Ascending aorta (tissue), 2 donors: ENCODE results near the gene NEK6. TPM values are rescaled to one million over a fixed set of nuclear protein-coding genes. Genes with fewer than 3 reads are reported as not detected.

Experiments used
- DNase-seq, 2 donors: peaks; one replicate each; pipeline ENCODE4 v3.0.0-alpha.2; 2019; ENCODE audit warnings: low spot score in 2 of 2
- H3K27ac ChIP-seq, 2 donors: fragments of 200-600 bp; sonication (generic); one replicate each; pipeline ENCODE4 v1.5.1; 2016 to 2017; ENCODE audit warnings: mild to moderate bottlenecking in 1 of 2
- H3K27me3 ChIP-seq: fragments of 200-600 bp; sonication (generic); one replicate; pipeline ENCODE4 v1.5.1; 2017
- H3K36me3 ChIP-seq, 2 donors: fragments of 200-600 bp; sonication (generic); one replicate each; pipeline ENCODE4 v1.5.1; 2016
- H3K4me1 ChIP-seq, 2 donors: fragments of 200-600 bp; sonication (generic); one replicate each; pipeline ENCODE4 v1.5.1; 2016 to 2017; ENCODE audit warnings: mild to moderate bottlenecking in 1 of 2
- H3K4me3 ChIP-seq, 2 donors: fragments of 200-600 bp; sonication (generic); one replicate each; pipeline ENCODE4 v1.5.1; 2016 to 2017; ENCODE audit warnings: mild to moderate bottlenecking in 1 of 2
- H3K9me3 ChIP-seq, 2 donors: fragments of 200-600 bp; sonication (generic); one replicate each; pipeline ENCODE4 v1.5.1; 2016
- CTCF ChIP-seq, 3 experiments: fragments of 200-600 bp in 2 of 3; fragments of 450-650 bp in 1 of 3; sonication (generic) in 2 of 3; IDR thresholded peaks; one replicate each; pipeline ENCODE4 v1.5.1; 2016 to 2019; ENCODE audit warnings: antibody characterized with exemption in 3 of 3, mild to moderate bottlenecking in 1 of 3, moderate library complexity in 1 of 3
- intact Hi-C: fragments of 100-400 bp; cut with DNase I; formaldehyde crosslinking; loops from one replicate; pipeline ENCODE4 v1.15.1; 2023
- total RNA-seq: library from RNA; depleted of rRNA; stranded (reverse); fragments of >200 nt; gene quantifications from one replicate; pipeline ENCODE4 v1.1.0, GENCODE V29; 2016

Gene NEK6
- total RNA-seq, 1 donor from 2014 or later, result 6.7 TPM

GRCh38 chr9:124292696-124293593 is 35.2 kb downstream of the NEK6 start:
- H3K4me3 ChIP-seq, result no peak overlapping the region
- H3K4me1 ChIP-seq, result peaks cover 20 to 44% of the 10 kb centered on the region in 2 donors
- H3K9me3 ChIP-seq, result no peaks in the 10 kb centered on the region
- no peak for DNase-seq
- no peak overlapping the region for H3K27ac ChIP-seq
- intact Hi-C loops, result loop anchor here (1.0 kb wide), 1 partner anchor 166 kb away; no protein-coding TSS in a partner anchor
- no peaks in the 10 kb centered on the region for H3K27me3 ChIP-seq
- TF ChIP-seq CTCF (IDR thresholded peaks at IDR 0.05), result no peak
- no peaks in the 10 kb centered on the region for H3K36me3 ChIP-seq

- Histone ChIP-seq H3K27me3 (no peaks in the 10 kb centered on the region), H3K4me1 (peaks cover 20 to 45% of the 10 kb centered on the region in 2 donors), H3K9me3 (no peaks in the 10 kb centered on the region), H3K27ac (no peak overlapping the region), H3K4me3 (no peak overlapping the region), H3K36me3 (no peaks in the 10 kb centered on the region)
- intact Hi-C loops, result loop anchor here (1.0 kb wide), 1 partner anchor 167 kb away; no protein-coding TSS in a partner anchor
- DNase-seq, result no peak
- peak in 1 of 3 experiments; percentile 21 for TF ChIP-seq CTCF (IDR thresholded peaks at IDR 0.05)
Measured at GRCh38 chr9:124293718-124294506, 36.2 kb downstream of the NEK6 start.

- Histone ChIP-seq H3K4me3 (no peak overlapping the region), H3K9me3 (no peaks in the 10 kb centered on the region), H3K36me3 (no peaks in the 10 kb centered on the region), H3K27ac (no peak overlapping the region), H3K4me1 (peaks cover 20 to 45% of the 10 kb centered on the region in 2 donors), H3K27me3 (no peaks in the 10 kb centered on the region)
- DNase-seq, result no peak
- intact Hi-C loops, result no loop called here
- no peak for TF ChIP-seq CTCF (IDR thresholded peaks at IDR 0.05)
Measured at GRCh38 chr9:124295159-124295794, 37.5 kb downstream of the NEK6 start.

- Histone ChIP-seq H3K4me3 (no peak overlapping the region), H3K36me3 (no peaks in the 10 kb centered on the region), H3K27me3 (no peaks in the 10 kb centered on the region), H3K27ac (no peak overlapping the region), H3K9me3 (no peaks in the 10 kb centered on the region), H3K4me1 (peaks cover 20 to 44% of the 10 kb centered on the region in 2 donors)
- TF ChIP-seq CTCF (IDR thresholded peaks at IDR 0.05), result no peak
- intact Hi-C loops, result no loop called here
- no peak for DNase-seq
Measured at GRCh38 chr9:124296094-124296493, 38.3 kb downstream of the NEK6 start.

GRCh38 chr9:124296796-124297550 is 39.2 kb downstream of the NEK6 start:
- intact Hi-C loops, result no loop called here
- DNase-seq, result no peak
- TF ChIP-seq CTCF (IDR thresholded peaks at IDR 0.05), result no peak
- peak overlapping the region in 1 of 2 donors; percentile 23 for H3K4me3 ChIP-seq
- H3K4me1 ChIP-seq, result peaks cover 19 to 35% of the 10 kb centered on the region in 2 donors
- peaks cover 0 to 8% of the 10 kb centered on the region in 2 donors for H3K36me3 ChIP-seq
- H3K27ac ChIP-seq, result peak overlapping the region in 1 of 2 donors; percentile 4
- no peaks in the 10 kb centered on the region for H3K27me3 ChIP-seq
- no peaks in the 10 kb centered on the region for H3K9me3 ChIP-seq
